ENCODE results near the gene CAPNS2. TPM values are rescaled to one million over a fixed set of nuclear protein-coding genes. Genes with fewer than 3 reads are reported as not detected.

CAPNS2 gene
- total RNA-seq, 1 experiment from 2014 or later = 0.26 TPM

Other genes starting within 250 kb of the CAPNS2 start
- gene IRX6, start 242.5 kb upstream of the CAPNS2 start, total RNA-seq (2014; rRNA removed) = not detected in 2 replicates
- 0.75 TPM in 1 of 2 replicates, not detected in the other for gene MMP2, start 87.5 kb upstream of the CAPNS2 start, total RNA-seq (2014; rRNA removed)
- 8.0 and 15.0 TPM in 2 replicates for gene LPCAT2, start 57.6 kb upstream of the CAPNS2 start, total RNA-seq (2014; rRNA removed)
- not detected in 2 replicates for gene SLC6A2, start 89.3 kb downstream of the CAPNS2 start, total RNA-seq (2014; rRNA removed)